ENCODE results near the gene CACNG7.

Gene CACNG7

GRCh38 chr19:53917356-53917755, 8.3 kb downstream of the CACNG7 start:
- no peak for DNase-seq
- no peak overlapping the region for H3K23ac ChIP-seq (ENCODE audit: low read length in 2 of 2)
- no peak overlapping the region for H3K27ac ChIP-seq (ENCODE audit: low read length, poor library complexity, severe bottlenecking)
- no peak overlapping the region for H3K4me3 ChIP-seq (ENCODE audit: insufficient read depth in 1 of 2, low read depth in 1 of 2, low read length in 2 of 2)
- no peak overlapping the region for H3K4ac ChIP-seq (ENCODE audit: low read depth in 1 of 2, low read length in 2 of 2)
- no peaks in the 10 kb centered on the region for H3K36me3 ChIP-seq (ENCODE audit: control insufficient read depth in 1 of 2, insufficient read depth in 2 of 2, low read depth in 1 of 2, low read length in 2 of 2)
- H3K27me3 ChIP-seq (ENCODE audit: control insufficient read depth in 1 of 2, insufficient read depth in 1 of 2, low read length in 2 of 2), result peaks cover 0 to under 1% of the 10 kb centered on the region in 2 experiments
- no peak overlapping the region for H4K8ac ChIP-seq (ENCODE audit: low read length)
- no peak overlapping the region for H3K9ac ChIP-seq (ENCODE audit: low read length)
- H3K18ac ChIP-seq (ENCODE audit: low read depth in 1 of 2, low read length in 2 of 2), result no peak overlapping the region
- H2AK5ac ChIP-seq (ENCODE audit: low read length, severe bottlenecking), result no peak overlapping the region
- no peak overlapping the region for H3K14ac ChIP-seq (ENCODE audit: low read length in 2 of 2)
- no peak overlapping the region for H2BK12ac ChIP-seq (ENCODE audit: low read length in 2 of 2)
- H2AFZ ChIP-seq (ENCODE audit: low read depth, low read length), result no peak overlapping the region
- no peaks in the 10 kb centered on the region for H3K9me3 ChIP-seq (ENCODE audit: control insufficient read depth, low read length)
- H2BK120ac ChIP-seq (ENCODE audit: low read depth, low read length), result no peak overlapping the region
- no peak overlapping the region for H3K4me2 ChIP-seq (ENCODE audit: low read length, poor library complexity, severe bottlenecking)
- H3K79me1 ChIP-seq (replicated peaks; ENCODE audit: low read length, poor library complexity, severe bottlenecking), result no peaks in the 10 kb centered on the region
- H3K4me1 ChIP-seq (ENCODE audit: control insufficient read depth, insufficient read depth, low read depth, low read length), result no peaks in the 10 kb centered on the region
- no peak overlapping the region for H2BK15ac ChIP-seq (ENCODE audit: low read depth, poor library complexity, severe bottlenecking)
- no peak overlapping the region for H4K91ac ChIP-seq (ENCODE audit: low read length)
- no peak overlapping the region for H2BK5ac ChIP-seq (ENCODE audit: low read depth, low read length, poor library complexity, severe bottlenecking)
- WGBS, result 89% methylated on average over 7 of the region's 7 CpGs

- no peak overlapping the region for H3K18ac ChIP-seq (ENCODE audit: low read depth in 1 of 2, low read length in 2 of 2)
- no peak overlapping the region for H2AFZ ChIP-seq (ENCODE audit: low read depth, low read length)
- H3K4me1 ChIP-seq (ENCODE audit: control insufficient read depth, insufficient read depth, low read depth, low read length), result no peaks in the 10 kb centered on the region
- H3K27ac ChIP-seq (ENCODE audit: low read length, poor library complexity, severe bottlenecking), result no peak overlapping the region
- H3K9me3 ChIP-seq (ENCODE audit: control insufficient read depth, low read length), result no peaks in the 10 kb centered on the region
- H4K91ac ChIP-seq (ENCODE audit: low read length), result no peak overlapping the region
- no peak overlapping the region for H3K23ac ChIP-seq (ENCODE audit: low read length in 2 of 2)
- H2BK5ac ChIP-seq (ENCODE audit: low read depth, low read length, poor library complexity, severe bottlenecking), result no peak overlapping the region
- no peak overlapping the region for H2AK5ac ChIP-seq (ENCODE audit: low read length, severe bottlenecking)
- H3K4me2 ChIP-seq (ENCODE audit: low read length, poor library complexity, severe bottlenecking), result no peak overlapping the region
- no peaks in the 10 kb centered on the region for H3K36me3 ChIP-seq (ENCODE audit: control insufficient read depth in 1 of 2, insufficient read depth in 2 of 2, low read depth in 1 of 2, low read length in 2 of 2)
- no peak overlapping the region for H3K14ac ChIP-seq (ENCODE audit: low read length in 2 of 2)
- H3K27me3 ChIP-seq (ENCODE audit: control insufficient read depth in 1 of 2, insufficient read depth in 1 of 2, low read length in 2 of 2), result no peaks in the 10 kb centered on the region
- H2BK120ac ChIP-seq (ENCODE audit: low read depth, low read length), result no peak overlapping the region
- H2BK15ac ChIP-seq (ENCODE audit: low read depth, poor library complexity, severe bottlenecking), result no peak overlapping the region
- no peak overlapping the region for H2BK12ac ChIP-seq (ENCODE audit: low read length in 2 of 2)
- H3K4me3 ChIP-seq (ENCODE audit: insufficient read depth in 1 of 2, low read depth in 1 of 2, low read length in 2 of 2), result no peak overlapping the region
- no peak overlapping the region for H3K4ac ChIP-seq (ENCODE audit: low read depth in 1 of 2, low read length in 2 of 2)
- peak; percentile 46 for DNase-seq
- no peaks in the 10 kb centered on the region for H3K79me1 ChIP-seq (replicated peaks; ENCODE audit: low read length, poor library complexity, severe bottlenecking)
- no peak overlapping the region for H4K8ac ChIP-seq (ENCODE audit: low read length)
- H3K9ac ChIP-seq (ENCODE audit: low read length), result no peak overlapping the region
- 27% methylated on average over 8 of the region's 8 CpGs for WGBS
Observed at GRCh38 chr19:53927739-53928138, 18.7 kb downstream of the CACNG7 start.

GRCh38 chr19:53936029-53936428, 27.0 kb downstream of the CACNG7 start:
- H3K79me1 ChIP-seq (replicated peaks; ENCODE audit: low read length, poor library complexity, severe bottlenecking), result no peaks in the 10 kb centered on the region
- no peak overlapping the region for H3K4me3 ChIP-seq (ENCODE audit: insufficient read depth in 1 of 2, low read depth in 1 of 2, low read length in 2 of 2)
- 58% methylated on average over 4 of the region's 7 CpGs for whole genome bisulfite sequencing
- no peak overlapping the region for H3K4ac ChIP-seq (ENCODE audit: low read depth in 1 of 2, low read length in 2 of 2)
- no peak overlapping the region for H2AK5ac ChIP-seq (ENCODE audit: low read length, severe bottlenecking)
- no peak overlapping the region for H2AFZ ChIP-seq (ENCODE audit: low read depth, low read length)
- H2BK15ac ChIP-seq (ENCODE audit: low read depth, poor library complexity, severe bottlenecking), result no peak overlapping the region
- no peak overlapping the region for H2BK12ac ChIP-seq (ENCODE audit: low read length in 2 of 2)
- H2BK5ac ChIP-seq (ENCODE audit: low read depth, low read length, poor library complexity, severe bottlenecking), result no peak overlapping the region
- H4K8ac ChIP-seq (ENCODE audit: low read length), result no peak overlapping the region
- no peak overlapping the region for H2BK120ac ChIP-seq (ENCODE audit: low read depth, low read length)
- no peak overlapping the region for H3K27ac ChIP-seq (ENCODE audit: low read length, poor library complexity, severe bottlenecking)
- H4K91ac ChIP-seq (ENCODE audit: low read length), result no peak overlapping the region
- no peaks in the 10 kb centered on the region for H3K36me3 ChIP-seq (ENCODE audit: control insufficient read depth in 1 of 2, insufficient read depth in 2 of 2, low read depth in 1 of 2, low read length in 2 of 2)
- no peak overlapping the region for H3K23ac ChIP-seq (ENCODE audit: low read length in 2 of 2)
- H3K18ac ChIP-seq (ENCODE audit: low read depth in 1 of 2, low read length in 2 of 2), result no peak overlapping the region
- no peak for DNase-seq
- H3K4me2 ChIP-seq (ENCODE audit: low read length, poor library complexity, severe bottlenecking), result no peak overlapping the region
- peaks cover 0 to 14% of the 10 kb centered on the region in 2 experiments for H3K27me3 ChIP-seq (ENCODE audit: control insufficient read depth in 1 of 2, insufficient read depth in 1 of 2, low read length in 2 of 2)
- H3K9ac ChIP-seq (ENCODE audit: low read length), result no peak overlapping the region
- H3K14ac ChIP-seq (ENCODE audit: low read length in 2 of 2), result no peak overlapping the region
- no peaks in the 10 kb centered on the region for H3K9me3 ChIP-seq (ENCODE audit: control insufficient read depth, low read length)
- no peaks in the 10 kb centered on the region for H3K4me1 ChIP-seq (ENCODE audit: control insufficient read depth, insufficient read depth, low read depth, low read length)

GRCh38 chr19:53942001-53942786, 33.1 kb downstream of the CACNG7 start:
- H2BK15ac ChIP-seq (ENCODE audit: low read depth, poor library complexity, severe bottlenecking), result no peak overlapping the region
- H3K4me3 ChIP-seq (ENCODE audit: insufficient read depth in 1 of 2, low read depth in 1 of 2, low read length in 2 of 2), result no peak overlapping the region
- H3K4ac ChIP-seq (ENCODE audit: low read depth in 1 of 2, low read length in 2 of 2), result no peak overlapping the region
- no peak overlapping the region for H2BK120ac ChIP-seq (ENCODE audit: low read depth, low read length)
- no peak overlapping the region for H3K18ac ChIP-seq (ENCODE audit: low read depth in 1 of 2, low read length in 2 of 2)
- no peaks in the 10 kb centered on the region for H3K79me1 ChIP-seq (replicated peaks; ENCODE audit: low read length, poor library complexity, severe bottlenecking)
- H2AK5ac ChIP-seq (ENCODE audit: low read length, severe bottlenecking), result no peak overlapping the region
- H3K4me2 ChIP-seq (ENCODE audit: low read length, poor library complexity, severe bottlenecking), result no peak overlapping the region
- H2AFZ ChIP-seq (ENCODE audit: low read depth, low read length), result no peak overlapping the region
- no peak overlapping the region for H2BK12ac ChIP-seq (ENCODE audit: low read length in 2 of 2)
- H3K23ac ChIP-seq (ENCODE audit: low read length in 2 of 2), result no peak overlapping the region
- H3K14ac ChIP-seq (ENCODE audit: low read length in 2 of 2), result no peak overlapping the region
- H3K36me3 ChIP-seq (ENCODE audit: control insufficient read depth in 1 of 2, insufficient read depth in 2 of 2, low read depth in 1 of 2, low read length in 2 of 2), result no peaks in the 10 kb centered on the region
- peak overlapping the region; percentile 21 for H4K91ac ChIP-seq (ENCODE audit: low read length)
- H4K8ac ChIP-seq (ENCODE audit: low read length), result no peak overlapping the region
- H3K9me3 ChIP-seq (ENCODE audit: control insufficient read depth, low read length), result no peaks in the 10 kb centered on the region
- no peaks in the 10 kb centered on the region for H3K4me1 ChIP-seq (ENCODE audit: control insufficient read depth, insufficient read depth, low read depth, low read length)
- no peak overlapping the region for H3K9ac ChIP-seq (ENCODE audit: low read length)
- 9% methylated on average over 51 of the region's 55 CpGs for WGBS
- H2BK5ac ChIP-seq (ENCODE audit: low read depth, low read length, poor library complexity, severe bottlenecking), result no peak overlapping the region
- DNase-seq, result no peak
- no peak overlapping the region for H3K27ac ChIP-seq (ENCODE audit: low read length, poor library complexity, severe bottlenecking)
- peaks cover 20 to 66% of the 10 kb centered on the region in 2 experiments for H3K27me3 ChIP-seq (ENCODE audit: control insufficient read depth in 1 of 2, insufficient read depth in 1 of 2, low read length in 2 of 2)
